Vagina (tissue), 2 donors: Measurements from ENCODE around the gene EVA1C. TPM values are rescaled to one million over a fixed set of nuclear protein-coding genes. Genes with fewer than 3 reads are reported as not detected.

Source experiments
- DNase-seq, 2 donors: peaks; one replicate each; pipeline ENCODE4 v3.0.0-alpha.2; 2017; ENCODE audit errors: extremely low spot score in 2 of 2
- H3K27ac ChIP-seq: fragments of 200-600 bp; sonication (generic); one replicate; pipeline ENCODE4 v1.5.1; 2019
- H3K27me3 ChIP-seq: fragments of 200-600 bp; sonication (generic); one replicate; pipeline ENCODE4 v1.5.1; 2019
- H3K36me3 ChIP-seq, 2 donors: fragments of 200-600 bp; sonication (generic); one replicate each; pipeline ENCODE4 v1.5.1; 2017 to 2019
- H3K4me1 ChIP-seq: fragments of 200-600 bp; sonication (generic); one replicate; pipeline ENCODE4 v1.5.1; 2019
- H3K4me3 ChIP-seq, 2 donors: fragments of 200-600 bp; sonication (generic); 1 replicate in 1 of 2; 2 replicates in 1 of 2; pipeline ENCODE4 v1.5.1; 2016 to 2019
- H3K9me3 ChIP-seq: fragments of 200-600 bp; sonication (generic); one replicate; pipeline ENCODE4 v1.5.1; 2019
- POLR2A ChIP-seq, 2 donors: fragments of 450-650 bp; IDR thresholded peaks; one replicate each; pipeline ENCODE4 v1.6.1; 2017; ENCODE audit warnings: antibody characterized with exemption in 2 of 2, mild to moderate bottlenecking in 2 of 2, moderate library complexity in 2 of 2
- POLR2AphosphoS5 ChIP-seq, 2 donors: sonication (generic); formaldehyde crosslinking; IDR thresholded peaks; one replicate each; pipeline ENCODE4 v1.9.0; 2017; ENCODE audit warnings: antibody characterized with exemption in 2 of 2, mild to moderate bottlenecking in 2 of 2, low read depth in 1 of 2; ENCODE audit not compliant: insufficient read depth in 1 of 2
- intact Hi-C: fragments of 100-400 bp; cut with DNase I; formaldehyde crosslinking; loops from one replicate; pipeline ENCODE4 v1.15.1; 2023
- total RNA-seq: library from RNA; depleted of rRNA; stranded (reverse); fragments of >200 nt; gene quantifications from one replicate; pipeline ENCODE4 v1.2.3, GENCODE V29; 2016
- TF ChIP-seq, protein P1 (sequence below), 3 experiments: fragments of 450-650 bp in 2 of 3; fragments of 200-600 bp in 1 of 3; sonication (generic) in 1 of 3; IDR thresholded peaks; one replicate each; pipeline ENCODE4 v1.5.1; 2017 to 2019; ENCODE audit warnings: antibody characterized with exemption in 3 of 3, mild to moderate bottlenecking in 2 of 3, moderate library complexity in 2 of 3

The EVA1C gene
- total RNA-seq, 1 donor from 2014 or later: 66.5 TPM

DNA sequence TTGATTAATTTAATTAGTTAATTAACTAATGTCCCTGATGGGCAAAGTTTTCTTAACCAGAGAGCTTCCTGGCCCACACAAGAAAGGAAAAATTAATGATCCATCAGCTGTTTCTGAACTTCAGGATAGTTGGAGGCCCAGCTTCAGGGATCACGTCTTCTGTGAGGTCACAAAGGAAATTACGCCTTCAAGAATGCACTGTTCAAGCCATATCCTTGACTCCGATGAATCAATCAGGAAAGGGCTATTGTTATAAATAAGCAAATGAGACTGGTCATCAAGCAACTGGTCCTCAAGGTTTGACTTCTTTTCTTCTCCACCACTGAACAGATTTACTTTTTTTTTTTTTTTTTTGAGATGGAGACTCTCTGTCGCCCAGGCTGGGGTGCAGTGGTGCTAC lies 132.2 kb downstream of the EVA1C start:
- intact Hi-C loops: no loop called here
- Histone ChIP-seq H3K4me1 (no peaks in the 10 kb centered on the region), H3K27me3 (no peaks in the 10 kb centered on the region), H3K9me3 (no peaks in the 10 kb centered on the region), H3K4me3 (no peak overlapping the region), H3K27ac (no peak overlapping the region), H3K36me3 (no peaks in the 10 kb centered on the region)
- no peak for DNase-seq
- TF ChIP-seq POLR2A (IDR thresholded peaks at IDR 0.05): no peak
- no peak for TF ChIP-seq POLR2AphosphoS5 (IDR thresholded peaks at IDR 0.05; ENCODE audit: insufficient read depth in 1 of 2, low read depth in 1 of 2)

DNA sequence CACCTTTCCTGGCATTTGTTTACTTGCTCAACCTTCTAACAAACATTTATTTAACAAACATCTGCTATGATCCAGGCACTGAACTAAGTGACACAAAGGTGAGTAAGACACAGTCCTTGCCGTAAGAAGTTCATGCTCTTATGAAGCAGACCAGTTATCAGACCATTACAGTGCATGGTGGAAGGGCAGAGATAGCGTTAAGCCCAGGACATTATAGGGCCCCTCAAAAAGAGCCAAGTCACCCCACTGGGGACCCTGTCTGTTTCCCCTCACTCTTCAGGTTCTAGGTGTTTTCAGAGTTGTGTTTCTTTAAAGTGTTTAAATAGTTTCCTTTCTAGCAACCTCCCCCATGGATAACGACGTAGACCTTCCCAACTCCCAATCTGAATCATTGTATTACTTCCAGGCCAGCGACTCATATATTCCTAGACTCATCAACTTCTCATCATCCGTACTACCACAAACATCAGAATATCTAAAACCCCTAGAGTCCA lies 133.5 kb downstream of the EVA1C start:
- H3K9me3 ChIP-seq: no peaks in the 10 kb centered on the region
- TF ChIP-seq, protein P1, sequence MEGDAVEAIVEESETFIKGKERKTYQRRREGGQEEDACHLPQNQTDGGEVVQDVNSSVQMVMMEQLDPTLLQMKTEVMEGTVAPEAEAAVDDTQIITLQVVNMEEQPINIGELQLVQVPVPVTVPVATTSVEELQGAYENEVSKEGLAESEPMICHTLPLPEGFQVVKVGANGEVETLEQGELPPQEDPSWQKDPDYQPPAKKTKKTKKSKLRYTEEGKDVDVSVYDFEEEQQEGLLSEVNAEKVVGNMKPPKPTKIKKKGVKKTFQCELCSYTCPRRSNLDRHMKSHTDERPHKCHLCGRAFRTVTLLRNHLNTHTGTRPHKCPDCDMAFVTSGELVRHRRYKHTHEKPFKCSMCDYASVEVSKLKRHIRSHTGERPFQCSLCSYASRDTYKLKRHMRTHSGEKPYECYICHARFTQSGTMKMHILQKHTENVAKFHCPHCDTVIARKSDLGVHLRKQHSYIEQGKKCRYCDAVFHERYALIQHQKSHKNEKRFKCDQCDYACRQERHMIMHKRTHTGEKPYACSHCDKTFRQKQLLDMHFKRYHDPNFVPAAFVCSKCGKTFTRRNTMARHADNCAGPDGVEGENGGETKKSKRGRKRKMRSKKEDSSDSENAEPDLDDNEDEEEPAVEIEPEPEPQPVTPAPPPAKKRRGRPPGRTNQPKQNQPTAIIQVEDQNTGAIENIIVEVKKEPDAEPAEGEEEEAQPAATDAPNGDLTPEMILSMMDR (IDR thresholded peaks at IDR 0.05): no peak
- TF ChIP-seq POLR2A (IDR thresholded peaks at IDR 0.05) (no peak), POLR2AphosphoS5 (IDR thresholded peaks at IDR 0.05; ENCODE audit: insufficient read depth in 1 of 2, low read depth in 1 of 2) (no peak)
- H3K27me3 ChIP-seq: no peaks in the 10 kb centered on the region
- H3K36me3 ChIP-seq: no peaks in the 10 kb centered on the region
- intact Hi-C loops: no loop called here
- no peak for DNase-seq
- no peak overlapping the region for H3K4me3 ChIP-seq
- no peaks in the 10 kb centered on the region for H3K4me1 ChIP-seq
- no peak overlapping the region for H3K27ac ChIP-seq

- Histone ChIP-seq H3K36me3 (no peaks in the 10 kb centered on the region), H3K4me1 (no peaks in the 10 kb centered on the region), H3K27me3 (no peaks in the 10 kb centered on the region), H3K4me3 (no peak overlapping the region), H3K9me3 (no peaks in the 10 kb centered on the region), H3K27ac (no peak overlapping the region)
- intact Hi-C loops: no loop called here
- no peak for DNase-seq
- TF ChIP-seq POLR2AphosphoS5 (IDR thresholded peaks at IDR 0.05; ENCODE audit: insufficient read depth in 1 of 2, low read depth in 1 of 2) (no peak), POLR2A (IDR thresholded peaks at IDR 0.05) (no peak)
- TF ChIP-seq, protein P1 (IDR thresholded peaks at IDR 0.05): no peak
Observed at GRCh38 chr21:32547018-32547417, 134.5 kb downstream of the EVA1C start.

DNA sequence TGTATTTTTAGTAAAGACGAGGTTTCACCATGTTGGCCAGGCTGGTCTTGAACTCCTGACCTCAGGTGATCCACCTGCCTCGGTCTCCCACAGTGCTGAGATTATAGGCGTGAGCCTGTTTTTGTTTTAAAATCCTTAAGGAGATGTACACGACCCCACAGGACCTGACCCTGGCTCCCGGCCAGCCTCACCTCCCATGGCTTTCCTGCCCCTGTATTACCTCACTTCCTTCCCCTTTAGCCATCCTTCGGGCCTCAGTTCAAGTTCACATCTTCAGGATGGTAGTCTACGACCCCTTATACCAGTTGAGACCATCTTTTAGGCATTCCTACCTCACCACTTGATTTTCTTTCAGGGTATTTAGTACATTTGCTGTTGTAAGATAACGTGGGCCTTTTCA lies 136.5 kb downstream of the EVA1C start:
- Histone ChIP-seq H3K36me3 (no peaks in the 10 kb centered on the region), H3K27ac (no peak overlapping the region), H3K4me1 (no peaks in the 10 kb centered on the region), H3K9me3 (no peaks in the 10 kb centered on the region), H3K4me3 (no peak overlapping the region), H3K27me3 (no peaks in the 10 kb centered on the region)
- no peak for DNase-seq
- TF ChIP-seq, protein P1 (IDR thresholded peaks at IDR 0.05): no peak
- TF ChIP-seq POLR2A (IDR thresholded peaks at IDR 0.05): no peak
- no peak for TF ChIP-seq POLR2AphosphoS5 (IDR thresholded peaks at IDR 0.05; ENCODE audit: insufficient read depth in 1 of 2, low read depth in 1 of 2)
- intact Hi-C loops: no loop called here

- no peaks in the 10 kb centered on the region for H3K9me3 ChIP-seq
- no peak for DNase-seq
- H3K4me1 ChIP-seq: no peaks in the 10 kb centered on the region
- no peak overlapping the region for H3K4me3 ChIP-seq
- intact Hi-C loops: no loop called here
- H3K36me3 ChIP-seq: no peaks in the 10 kb centered on the region
- TF ChIP-seq POLR2AphosphoS5 (IDR thresholded peaks at IDR 0.05; ENCODE audit: insufficient read depth in 1 of 2, low read depth in 1 of 2): no peak
- TF ChIP-seq POLR2A (IDR thresholded peaks at IDR 0.05): no peak
- TF ChIP-seq, protein P1 (IDR thresholded peaks at IDR 0.05): no peak
- no peak overlapping the region for H3K27ac ChIP-seq
- H3K27me3 ChIP-seq: no peaks in the 10 kb centered on the region
Observed at GRCh38 chr21:32549440-32549839, 136.9 kb downstream of the EVA1C start.
